Gastrocnemius medialis (tissue), 4 donors: ENCODE data around the gene CAMSAP2.

ENCODE experiments used
- CTCF ChIP-seq, 5 experiments: fragments of 450-650 bp in 3 of 5; fragments of 200-600 bp in 2 of 5; sonication (generic) in 2 of 5; IDR thresholded peaks in 4 of 5; conservative IDR thresholded peaks in 1 of 5; 1 replicate in 4 of 5; 2 replicates in 1 of 5; pipeline ENCODE4 v1.5.1; 2016 to 2019; ENCODE audit warnings: antibody characterized with exemption in 5 of 5, mild to moderate bottlenecking in 3 of 5, moderate library complexity in 3 of 5
- POLR2A ChIP-seq, 2 donors: fragments of 450-650 bp; IDR thresholded peaks; one replicate each; pipeline ENCODE4 v1.6.1; 2017; ENCODE audit warnings: antibody characterized with exemption in 2 of 2, mild to moderate bottlenecking in 2 of 2, moderate library complexity in 2 of 2

GRCh38 chr1:200892546-200892945 is 153.9 kb downstream of the CAMSAP2 start:
- TF ChIP-seq CTCF (IDR thresholded peaks at IDR 0.05 in 4 of 5, conservative IDR thresholded peaks at IDR 0.05 in 1 of 5) (no peak), POLR2A (IDR thresholded peaks at IDR 0.05) (no peak)
